GM18867 (cell line): ENCODE results near the gene CHCHD6.

Source experiments
- ATAC-seq: cut with Tn5 transposase; IDR thresholded peaks from one replicate; pipeline ENCODE4 v1.9.1; 2021; ENCODE audit warnings: mild to moderate bottlenecking, moderate library complexity; ENCODE audit not compliant: unreplicated experiment

The CHCHD6 gene

DNA sequence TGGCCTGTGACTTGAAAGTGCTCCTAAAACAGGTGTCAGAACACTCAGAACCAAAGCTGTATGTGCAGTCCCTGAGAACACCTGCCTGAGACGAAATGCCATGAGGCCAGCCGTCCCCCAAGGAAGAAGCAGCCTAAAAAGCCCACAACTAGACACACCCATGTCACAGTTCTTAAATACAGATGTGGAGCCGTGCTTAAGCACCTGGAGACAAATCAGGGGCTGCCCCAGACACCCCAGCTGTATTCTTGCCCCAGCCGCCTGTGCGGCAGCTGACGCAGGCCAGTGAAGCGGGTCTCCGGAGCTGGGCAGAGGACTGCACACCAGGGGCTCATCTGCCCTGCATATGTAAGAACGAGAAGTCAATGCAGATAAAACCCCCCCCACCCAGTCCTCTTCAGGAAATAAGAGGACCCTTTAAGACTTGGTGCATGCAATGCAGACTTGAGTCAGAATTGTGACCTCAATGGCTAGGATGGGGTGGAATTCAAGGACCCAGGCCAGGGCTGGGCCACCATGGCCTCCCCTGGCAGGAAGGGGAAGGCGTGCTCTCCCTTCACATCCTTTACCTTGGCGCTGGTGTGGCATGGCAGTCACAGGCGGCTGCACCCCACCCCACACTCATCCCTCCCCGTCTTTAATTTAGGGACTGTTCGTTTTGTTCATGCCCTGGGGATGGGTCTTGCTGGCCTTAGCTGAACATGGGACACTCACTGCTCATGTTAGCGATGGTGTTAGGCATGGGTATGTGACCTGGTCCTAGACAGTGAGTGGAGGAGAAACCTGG, 251.2 kb downstream of the CHCHD6 start:
- peak; percentile 70 for ATAC-seq

DNA sequence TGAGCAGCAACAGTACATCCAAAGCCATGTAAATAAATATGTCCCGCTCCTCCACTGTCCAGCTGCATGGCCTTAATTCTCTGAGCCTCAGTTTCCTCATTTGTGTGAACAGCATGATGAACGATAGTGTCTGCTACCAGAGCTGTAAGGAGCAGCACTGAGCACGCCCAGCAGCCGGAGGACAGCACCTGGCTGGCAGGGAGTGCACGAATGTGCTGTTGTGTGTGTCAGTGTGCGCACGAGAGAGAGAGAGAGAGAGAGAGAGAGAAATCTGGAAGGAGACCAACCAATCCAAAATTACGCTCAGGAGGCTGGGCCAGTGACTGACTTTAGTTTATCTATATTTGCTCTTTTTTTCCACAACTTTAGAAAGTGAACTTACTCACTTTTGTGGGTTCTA, 252.3 kb downstream of the CHCHD6 start:
- ATAC-seq = no peak

GRCh38 chr3:126956866-126957650, 253.0 kb downstream of the CHCHD6 start:
- no peak for ATAC-seq

DNA sequence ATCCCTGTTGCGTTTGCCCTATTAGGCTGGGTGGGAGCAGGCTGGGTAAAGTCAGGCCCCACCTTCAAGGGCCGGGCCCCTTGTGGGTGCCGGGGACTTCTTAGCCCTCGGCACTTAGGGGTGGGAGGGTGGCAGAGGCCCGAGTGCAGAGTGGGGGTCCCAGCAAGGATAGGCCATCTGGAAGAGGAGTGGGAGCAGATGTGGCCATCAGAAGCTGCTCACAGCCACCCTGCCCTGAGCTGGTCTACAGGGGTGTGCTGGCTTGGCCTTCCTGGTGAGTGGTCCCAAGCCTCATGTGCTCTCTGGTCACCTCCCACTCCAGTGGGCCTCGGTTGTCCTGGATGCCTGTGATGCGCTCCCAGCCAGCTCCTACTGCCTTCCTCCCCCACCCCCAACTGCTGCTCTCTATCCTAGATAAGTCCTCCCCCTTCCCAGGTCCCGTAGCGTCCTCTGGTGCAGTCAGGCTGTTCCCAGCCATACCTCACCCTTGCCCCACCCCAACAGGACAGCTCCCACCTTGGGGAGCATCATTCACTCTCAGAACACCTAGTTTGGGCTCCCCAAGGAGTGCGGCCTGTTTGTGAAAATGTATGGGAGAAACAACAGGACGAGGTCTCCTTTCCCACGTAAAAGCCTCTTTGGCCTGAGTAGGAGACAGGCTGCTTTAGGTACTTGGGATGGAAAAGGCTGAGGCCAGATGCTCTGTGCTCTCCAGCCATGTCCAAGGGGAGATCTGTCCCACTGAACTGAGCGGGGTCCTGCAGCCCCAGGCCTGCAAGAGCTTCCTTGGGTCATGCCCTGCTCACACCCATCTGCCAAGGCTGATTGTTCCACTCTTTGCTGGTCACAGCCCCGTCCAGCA, 254.0 kb downstream of the CHCHD6 start:
- no peak for ATAC-seq

- no peak for ATAC-seq
Measured at GRCh38 chr3:126958638-126959085, 254.6 kb downstream of the CHCHD6 start.

GRCh38 chr3:126959136-126959920, 255.3 kb downstream of the CHCHD6 start:
- ATAC-seq = no peak

DNA sequence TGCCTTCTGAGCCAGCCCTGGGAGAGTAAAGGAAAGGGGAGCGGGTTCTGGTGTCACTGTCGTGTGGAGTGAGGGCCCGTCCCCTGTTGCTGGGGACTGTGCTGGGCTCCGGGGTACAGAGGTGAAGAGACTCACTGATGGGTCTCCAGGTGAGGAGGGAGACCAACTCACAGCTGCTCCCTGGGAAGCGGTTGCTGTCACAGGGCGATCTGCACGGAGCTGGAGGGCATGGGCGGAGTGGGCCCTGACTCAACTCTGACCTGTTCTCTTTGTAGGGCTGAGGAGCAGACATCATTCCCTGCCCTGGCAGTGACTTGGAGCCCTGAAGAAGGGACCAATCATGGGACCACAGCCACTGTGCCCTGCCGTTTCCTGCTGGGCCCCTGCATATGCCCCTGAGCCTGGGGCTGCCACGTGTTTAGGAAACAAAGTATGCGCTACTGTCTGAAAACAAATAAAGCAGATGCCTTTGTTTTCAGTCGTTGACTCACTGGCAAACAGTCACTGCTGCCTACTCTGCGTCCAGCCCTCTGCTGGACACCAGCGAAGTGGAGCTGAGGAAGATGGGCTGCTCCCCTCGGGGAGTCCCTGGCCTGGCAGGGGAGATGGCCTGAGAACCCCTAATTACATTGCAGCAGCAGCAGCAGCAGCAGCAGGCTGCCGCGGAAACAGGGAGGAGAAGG, 256.0 kb downstream of the CHCHD6 start:
- no peak for ATAC-seq

GRCh38 chr3:126960604-126960995, 256.6 kb downstream of the CHCHD6 start:
- ATAC-seq = no peak

DNA sequence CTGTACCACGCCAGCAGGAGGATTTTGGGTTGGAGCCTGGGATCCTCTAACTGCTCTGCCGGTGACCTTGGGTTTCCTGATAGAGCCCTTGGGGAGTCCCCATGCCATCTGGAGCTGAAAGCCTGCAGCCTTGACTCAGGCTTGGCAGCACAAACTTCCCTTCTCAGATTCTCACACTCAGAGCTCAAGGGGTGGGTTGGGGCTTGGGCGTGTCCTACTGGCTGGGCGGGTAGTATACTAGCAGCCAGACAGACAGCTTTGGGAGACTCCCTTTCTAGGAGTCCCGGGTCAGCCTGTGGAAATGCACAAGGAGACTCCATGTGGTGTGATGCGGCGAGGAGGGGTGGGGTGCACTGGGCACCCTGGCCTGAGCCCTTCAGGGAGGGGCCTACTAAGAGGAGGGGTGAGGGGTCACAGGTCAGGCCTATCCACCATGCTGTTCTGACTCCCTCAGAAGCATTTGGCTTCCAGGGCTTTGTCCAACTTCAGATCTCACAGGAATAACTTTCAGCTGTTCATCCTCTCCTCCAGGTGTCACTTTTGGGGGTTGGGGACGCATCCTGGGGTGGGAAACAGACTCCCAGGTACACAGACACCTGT, 257.3 kb downstream of the CHCHD6 start:
- ATAC-seq = no peak

- ATAC-seq = no peak
Measured at GRCh38 chr3:126961791-126962461, 257.9 kb downstream of the CHCHD6 start.

DNA sequence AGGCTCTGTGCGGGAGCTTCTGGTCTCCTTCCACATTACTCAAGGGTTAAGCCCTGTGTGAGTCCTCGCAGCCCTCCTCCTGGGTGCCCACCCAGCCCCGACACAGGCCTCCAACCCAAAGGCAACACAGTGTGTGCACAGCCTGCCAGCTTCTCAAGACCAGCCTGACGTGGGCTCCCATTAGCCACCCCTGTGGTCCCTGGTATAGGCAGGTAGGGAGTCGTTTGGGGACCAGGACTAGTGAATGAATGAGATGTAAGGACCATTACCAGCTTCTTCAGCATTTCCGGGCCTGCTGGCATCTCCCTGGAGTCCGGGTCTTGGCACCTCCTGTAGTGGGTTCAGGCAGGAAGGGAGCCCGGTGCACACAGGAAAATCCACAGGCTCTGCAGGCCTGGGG, 258.7 kb downstream of the CHCHD6 start:
- no peak for ATAC-seq

GRCh38 chr3:126963261-126964190, 259.5 kb downstream of the CHCHD6 start:
- no peak for ATAC-seq

GRCh38 chr3:126964261-126964660, 260.2 kb downstream of the CHCHD6 start:
- ATAC-seq = no peak

- ATAC-seq = no peak
Measured at GRCh38 chr3:126964950-126965349, 260.9 kb downstream of the CHCHD6 start.

- no peak for ATAC-seq
Measured at GRCh38 chr3:126965526-126966080, 261.6 kb downstream of the CHCHD6 start.

DNA sequence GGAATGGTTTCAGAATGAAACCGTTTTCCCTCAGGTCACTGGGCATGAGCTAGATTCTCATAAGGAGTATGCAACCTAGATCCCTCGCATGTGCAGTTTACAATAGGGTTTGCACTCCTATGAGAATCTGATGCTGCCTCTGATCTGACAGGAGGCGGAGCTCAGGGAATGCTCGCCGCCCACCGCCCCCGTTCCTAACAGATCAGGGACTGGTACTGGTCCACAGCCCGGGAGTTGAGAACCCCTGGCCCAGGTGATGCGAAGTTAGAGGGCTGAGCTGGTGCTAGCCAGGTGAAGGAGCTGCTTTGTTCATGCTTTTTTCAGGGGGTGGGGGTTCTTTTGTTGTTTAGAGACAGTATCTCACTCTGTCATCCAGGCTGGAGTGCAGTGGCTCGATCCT, 263.3 kb downstream of the CHCHD6 start:
- ATAC-seq = no peak
